GM21526 (cell line): ENCODE data around the gene ORC3.
"Not testable (repeated sequence)": the region's sequence is repeated elsewhere in the genome, so short reads cannot be mapped to it uniquely, and the experiment has no call there.

Source experiments
- ATAC-seq: cut with Tn5 transposase; IDR thresholded peaks from one replicate; pipeline ENCODE4 v1.9.1; 2021; ENCODE audit warnings: moderate library complexity; ENCODE audit not compliant: unreplicated experiment, low FRiP score

Gene ORC3

GRCh38 chr6:87656857-87657256, 66.9 kb downstream of the ORC3 start:
- ATAC-seq, result no peak

- no peak for ATAC-seq
Observed at GRCh38 chr6:87658516-87658915, 68.6 kb downstream of the ORC3 start.

DNA sequence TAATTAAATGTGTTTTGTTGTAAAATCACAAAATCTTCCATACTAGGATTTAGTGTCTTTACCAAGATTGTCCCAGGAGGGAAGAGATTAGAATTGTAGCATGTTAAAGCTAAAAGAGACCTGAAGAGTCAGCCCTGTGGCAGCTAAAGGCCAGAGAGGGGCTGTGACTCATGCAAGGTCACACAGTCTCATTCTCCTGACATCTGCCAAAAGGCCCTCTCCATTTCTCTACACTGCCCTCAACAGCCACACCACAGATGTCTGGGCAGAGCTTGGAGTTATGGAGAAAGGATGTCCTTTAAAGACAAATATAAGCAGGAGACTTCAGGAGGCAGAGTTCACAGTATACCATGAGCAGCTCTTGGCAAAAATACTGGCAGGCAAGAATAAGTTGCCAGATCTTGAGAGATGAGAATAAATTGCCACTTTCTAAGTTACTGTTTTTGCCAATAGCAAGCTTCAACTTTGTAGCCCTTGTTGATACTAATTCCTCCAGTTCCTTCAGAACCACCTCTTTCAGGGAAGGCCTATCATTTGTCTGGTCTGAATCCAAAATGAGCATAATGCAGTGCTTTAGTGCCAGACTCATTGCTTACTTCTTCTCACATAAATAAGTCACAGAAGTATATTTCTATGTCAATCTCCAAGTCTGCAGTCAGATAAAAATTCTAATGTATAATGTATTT, 70.4 kb downstream of the ORC3 start:
- ATAC-seq, result no peak

GRCh38 chr6:87661016-87661415, 71.1 kb downstream of the ORC3 start:
- ATAC-seq, result no peak

DNA sequence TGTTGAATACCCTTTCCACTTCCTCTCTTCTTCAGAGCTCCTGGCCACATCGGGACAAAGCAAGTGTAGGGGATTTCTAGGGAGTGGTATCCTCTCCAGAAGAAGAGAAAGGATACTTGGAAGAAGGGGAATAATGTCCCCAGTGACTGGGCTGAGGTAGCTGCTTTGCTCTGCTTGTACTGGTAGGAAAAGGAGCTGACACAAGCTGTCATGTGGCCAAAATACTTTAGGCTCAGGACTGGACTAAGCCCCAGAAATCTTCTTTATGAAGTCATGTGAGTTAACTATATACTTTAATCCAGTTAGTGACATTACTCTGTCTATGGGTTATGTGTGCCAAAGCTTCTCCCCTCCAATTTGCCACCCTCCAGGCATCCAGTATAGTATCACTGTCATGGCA, 71.6 kb downstream of the ORC3 start:
- ATAC-seq, result no peak

- no peak for ATAC-seq
Observed at GRCh38 chr6:87663434-87663833, 73.5 kb downstream of the ORC3 start.

DNA sequence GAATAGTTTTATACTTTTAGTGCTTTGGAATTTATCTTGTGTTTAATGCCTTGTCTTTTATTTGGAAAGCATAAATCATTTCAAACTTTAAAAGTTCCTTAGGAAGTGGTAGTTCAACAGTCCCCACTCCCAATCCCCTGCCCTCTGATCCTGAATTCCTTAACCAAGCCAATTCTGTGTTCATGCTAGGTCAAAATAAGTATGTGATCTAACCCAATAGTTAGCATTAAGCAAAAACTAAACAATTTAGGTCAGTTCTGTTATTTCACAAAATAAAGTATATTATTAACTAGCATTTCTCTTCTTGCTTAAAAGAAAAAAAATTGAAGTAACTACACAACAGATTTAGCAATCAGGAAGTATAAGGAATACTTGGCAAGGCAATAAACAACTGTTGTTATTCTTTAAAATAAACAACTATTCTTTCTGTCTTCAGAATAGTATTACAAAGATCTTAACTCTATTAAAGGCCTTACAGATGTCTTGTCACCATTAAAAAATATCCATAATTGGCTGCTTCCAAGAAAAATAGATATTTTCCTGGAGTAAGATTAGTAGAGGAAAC, 75.1 kb downstream of the ORC3 start:
- no peak for ATAC-seq

DNA sequence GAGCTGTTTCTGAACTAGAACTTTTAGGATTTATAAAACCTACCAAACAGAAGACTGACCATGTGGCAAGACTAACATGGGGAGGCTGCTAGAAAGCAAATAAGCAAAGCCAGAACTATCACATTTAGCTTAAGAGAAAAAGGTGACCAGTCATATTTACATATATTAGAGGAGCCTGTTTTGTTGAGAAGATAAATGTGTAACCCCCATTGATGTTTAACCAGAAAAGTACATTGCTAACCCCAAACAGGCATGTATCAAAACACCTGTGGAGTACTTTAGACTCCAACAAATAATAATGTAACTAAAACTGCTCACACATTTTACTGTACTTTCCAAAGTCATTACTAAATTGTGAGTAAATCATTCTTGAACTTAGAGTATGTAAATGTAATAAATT, 77.1 kb downstream of the ORC3 start:
- ATAC-seq, result no peak

DNA sequence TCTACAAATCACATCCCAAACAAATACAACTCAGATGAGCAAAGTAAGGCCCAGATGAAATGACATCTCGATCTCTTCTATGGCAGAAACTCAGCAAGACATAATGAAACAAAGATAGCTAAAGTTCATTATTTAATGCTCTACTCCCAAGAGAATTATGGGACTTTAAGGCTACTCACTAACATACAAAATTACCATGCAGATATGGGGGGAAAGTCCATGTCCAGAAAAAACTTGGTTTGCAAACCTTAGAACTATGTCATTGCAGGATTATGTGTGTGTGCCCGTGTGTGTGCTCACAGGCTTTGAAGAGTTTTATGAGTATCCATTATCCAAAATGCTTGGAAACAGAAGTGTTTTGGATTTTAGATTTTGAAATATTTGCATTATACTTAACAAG, 78.1 kb downstream of the ORC3 start:
- no peak for ATAC-seq

DNA sequence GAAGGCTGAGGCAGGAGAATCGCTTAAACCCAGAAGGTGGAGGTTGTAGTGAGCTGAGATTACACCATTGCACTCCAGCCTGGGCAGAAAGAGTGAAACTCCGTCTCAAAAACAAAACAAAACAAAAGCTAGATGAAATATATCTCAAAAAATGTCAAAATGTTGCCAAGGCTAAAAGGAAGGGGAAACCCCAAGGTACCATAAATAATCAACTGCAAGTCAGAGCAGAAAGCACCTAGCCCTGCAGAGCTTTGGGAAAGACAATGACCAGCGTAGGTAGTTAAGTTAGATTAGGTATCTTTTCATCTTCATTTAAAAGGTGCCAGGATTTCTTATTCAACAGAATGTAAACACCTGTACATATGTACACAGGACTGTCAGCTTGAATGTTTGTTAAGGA, 79.1 kb downstream of the ORC3 start:
- no peak for ATAC-seq

GRCh38 chr6:87670707-87671106, 80.8 kb downstream of the ORC3 start:
- no peak for ATAC-seq

GRCh38 chr6:87671555-87672029, 81.7 kb downstream of the ORC3 start:
- ATAC-seq, result no peak

DNA sequence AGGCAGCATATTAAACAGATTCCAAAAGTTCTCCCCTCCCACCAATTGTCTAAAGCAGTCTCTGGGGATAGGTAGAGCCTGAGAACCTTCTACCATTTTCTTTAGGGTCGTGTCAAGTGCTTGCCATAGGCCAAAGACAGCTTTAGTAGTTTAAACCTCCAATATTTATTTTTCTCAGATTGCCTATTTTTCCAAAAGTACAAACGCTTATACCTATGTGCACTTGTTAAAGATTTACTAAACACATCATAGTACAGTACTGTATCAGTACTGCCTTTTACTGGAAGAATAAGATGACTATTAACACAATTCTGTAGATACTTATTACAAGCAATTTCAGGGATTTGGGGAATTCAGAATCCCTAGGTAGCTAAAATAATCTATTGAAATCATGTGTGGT, 82.7 kb downstream of the ORC3 start:
- no peak for ATAC-seq

DNA sequence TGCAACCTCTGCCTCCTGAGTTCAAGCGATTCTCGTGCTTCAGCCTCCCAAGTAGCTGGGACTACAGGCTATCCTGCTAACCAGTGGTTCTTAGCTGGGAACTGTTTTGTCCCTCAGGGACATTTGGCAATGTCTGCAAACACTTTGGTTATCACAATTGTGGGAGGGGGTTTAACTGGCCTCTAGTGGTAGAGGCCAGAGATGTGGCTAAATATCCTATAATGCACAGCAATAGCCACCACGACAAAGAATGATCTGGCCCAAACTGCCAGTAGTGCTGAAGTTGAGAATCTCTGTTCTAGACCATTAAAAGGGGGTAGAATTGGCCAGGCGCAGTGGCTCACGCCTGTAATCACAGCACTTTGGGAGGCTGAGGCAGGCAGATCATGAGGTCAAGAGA, 83.3 kb downstream of the ORC3 start:
- no peak for ATAC-seq

DNA sequence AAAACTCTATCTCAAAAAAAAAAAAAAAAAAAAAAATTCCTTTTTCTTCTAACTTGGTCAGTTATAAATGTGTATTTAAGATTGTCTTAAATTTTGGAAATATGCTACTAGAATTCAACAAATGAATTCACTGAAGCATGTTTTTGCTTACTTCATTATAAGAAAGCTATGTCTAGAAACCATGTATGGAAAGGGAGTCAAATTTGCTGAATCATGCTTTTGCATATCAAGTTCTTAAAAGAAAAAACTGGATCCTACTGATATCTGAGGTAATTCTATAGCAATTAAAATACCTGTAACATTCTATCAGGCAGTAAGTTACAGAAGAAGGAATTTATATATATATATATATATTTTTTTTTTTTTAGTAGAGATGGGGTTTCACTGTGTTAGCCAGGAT, 84.4 kb downstream of the ORC3 start:
- ATAC-seq, result no peak

- ATAC-seq, result no peak
Observed at GRCh38 chr6:87675004-87675681, 85.2 kb downstream of the ORC3 start.

DNA sequence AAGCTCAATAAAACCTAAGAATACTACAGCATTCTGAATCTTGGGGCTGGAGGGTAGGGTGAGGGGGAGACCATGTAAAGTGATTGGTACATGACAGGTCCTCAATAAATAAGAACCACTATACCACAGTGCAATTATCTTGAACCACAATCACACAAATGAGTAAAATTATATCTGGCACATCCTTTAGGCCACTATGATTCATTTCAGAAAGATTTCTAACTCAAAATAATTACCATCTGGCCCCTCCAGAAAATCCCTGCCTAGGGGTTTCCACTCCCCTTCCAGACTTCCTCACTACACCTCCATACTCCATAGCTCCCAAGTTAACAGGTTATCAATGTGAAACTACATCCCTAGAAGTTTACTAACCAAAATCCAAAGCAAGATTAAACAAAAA, 92.4 kb downstream of the ORC3 start:
- no peak for ATAC-seq

- ATAC-seq, result no peak
Observed at GRCh38 chr6:87683890-87684289, 94.0 kb downstream of the ORC3 start.

DNA sequence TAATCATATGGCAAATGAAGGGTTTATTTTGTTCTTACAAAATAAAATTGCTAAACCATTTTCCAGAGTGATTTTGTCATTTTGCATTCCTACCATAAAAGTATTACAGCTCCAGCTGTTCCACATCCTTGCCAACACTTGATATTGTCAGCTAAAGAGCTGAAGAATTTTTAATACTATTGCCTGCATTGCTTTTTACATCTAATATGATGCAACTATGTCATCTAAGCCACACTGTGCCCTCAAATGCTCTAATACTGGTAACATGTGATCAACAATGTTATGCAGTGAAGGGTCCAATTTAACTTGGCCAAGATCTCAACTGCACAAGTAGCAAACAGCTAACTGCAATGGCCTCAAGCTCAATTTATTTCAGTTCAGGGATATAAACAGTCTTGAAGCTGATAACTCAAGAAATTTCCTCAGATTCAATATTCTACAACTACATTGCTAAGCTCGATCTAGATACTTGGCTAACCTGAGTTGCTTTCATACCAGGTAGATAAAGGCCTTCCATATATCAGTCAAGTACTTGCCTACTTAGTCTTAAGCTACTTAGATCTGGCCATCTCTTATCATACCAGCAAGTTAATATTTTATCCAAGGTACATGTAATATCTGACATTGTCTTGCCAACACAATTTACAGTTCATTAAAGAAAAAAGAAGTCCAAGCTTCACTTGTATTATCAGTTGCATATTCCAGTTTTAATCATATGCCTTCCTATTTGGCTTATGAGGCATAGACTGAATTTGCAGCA, 95.1 kb downstream of the ORC3 start:
- no peak for ATAC-seq

DNA sequence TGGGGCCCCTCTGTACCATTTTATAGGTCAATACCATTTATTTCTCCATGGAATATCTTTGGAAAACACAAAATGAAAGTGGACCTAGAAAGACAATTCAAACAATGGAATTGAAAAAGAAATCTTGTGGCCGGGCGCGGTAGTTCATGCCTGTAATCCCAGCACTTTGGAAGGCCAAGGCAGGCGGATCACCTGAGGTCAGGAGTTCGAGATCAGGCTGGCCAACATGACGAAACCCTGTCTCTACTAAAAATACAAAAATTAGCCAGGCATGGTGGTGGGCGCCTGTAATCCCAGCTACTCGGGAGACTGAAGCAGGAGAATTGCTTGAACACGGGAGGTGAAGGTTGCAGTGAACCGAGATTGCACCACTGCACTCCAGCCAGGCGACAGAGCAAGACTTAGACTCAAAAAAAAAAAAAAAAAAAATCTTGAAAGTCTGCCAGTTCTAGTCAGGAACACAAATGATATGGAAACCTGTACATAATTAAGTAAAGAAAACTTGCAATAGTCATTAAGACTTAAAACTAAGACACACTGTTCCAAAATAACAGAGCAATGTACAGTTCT, 96.8 kb downstream of the ORC3 start:
- ATAC-seq, result not testable (repeated sequence)

GRCh38 chr6:87687296-87687695, 97.4 kb downstream of the ORC3 start:
- no peak for ATAC-seq
